GM23248 (cell line): ENCODE measurements around the gene MYOD1. TPM values are rescaled to one million over a fixed set of nuclear protein-coding genes. Genes with fewer than 3 reads are reported as not detected.
A peak's percentile ranks its signal among the peaks of the same experiment; 100 is the strongest.

ENCODE experiments used
- DNase-seq: peaks from one replicate; pipeline ENCODE4 v3.0.0-alpha.2; 2015
- H2AFZ ChIP-seq: fragments of 200-600 bp; sonication (generic); 2 replicates; pipeline ENCODE4 v1.6.1; 2016; ENCODE audit warnings: antibody characterized with exemption
- H3F3A ChIP-seq: fragments of 200-600 bp; sonication (generic); 2 replicates; pipeline ENCODE4 v1.6.1; 2016; ENCODE audit warnings: mild to moderate bottlenecking, antibody characterized with exemption, mixed run types; ENCODE audit not compliant: insufficient read depth
- H3K27ac ChIP-seq: fragments of 200-600 bp; sonication (generic); 2 replicates; pipeline ENCODE4 v1.5.1; 2016; ENCODE audit warnings: mild to moderate bottlenecking
- H3K27me3 ChIP-seq: fragments of 200-600 bp; sonication (generic); replicated peaks from 2 replicates; pipeline ENCODE4 v1.6.1; 2016; ENCODE audit warnings: mild to moderate bottlenecking; ENCODE audit not compliant: insufficient read depth
- H3K36me3 ChIP-seq: fragments of 200-600 bp; sonication (generic); 2 replicates; pipeline ENCODE4 v1.6.1; 2016; ENCODE audit warnings: low read depth, mild to moderate bottlenecking
- H3K4me1 ChIP-seq: fragments of 200-600 bp; sonication (generic); 2 replicates; pipeline ENCODE4 v1.6.1; 2016; ENCODE audit warnings: mild to moderate bottlenecking; ENCODE audit not compliant: insufficient read depth
- H3K4me2 ChIP-seq: fragments of 200-600 bp; sonication (generic); one replicate; pipeline ENCODE4 v1.6.1; 2016; ENCODE audit warnings: mild to moderate bottlenecking; ENCODE audit not compliant: unreplicated experiment
- H3K4me3 ChIP-seq: fragments of 200-600 bp; sonication (generic); 2 replicates; pipeline ENCODE4 v1.5.1; 2016; ENCODE audit warnings: mild to moderate bottlenecking
- H3K79me2 ChIP-seq: fragments of 200-600 bp; sonication (generic); 2 replicates; pipeline ENCODE4 v1.6.1; 2016; ENCODE audit warnings: mild to moderate bottlenecking; ENCODE audit not compliant: insufficient read depth
- H3K9ac ChIP-seq: fragments of 200-600 bp; sonication (generic); 2 replicates; pipeline ENCODE4 v1.6.1; 2016; ENCODE audit warnings: mild to moderate bottlenecking
- H3K9me2 ChIP-seq: fragments of 200-600 bp; sonication (generic); 2 replicates; pipeline ENCODE4 v1.6.1; 2016; ENCODE audit warnings: mixed run types, mild to moderate bottlenecking, moderate library complexity; ENCODE audit not compliant: insufficient read depth
- H3K9me3 ChIP-seq: fragments of 200-600 bp; sonication (generic); one replicate; pipeline ENCODE4 v1.6.1; 2017; ENCODE audit warnings: low read depth
- H4K20me1 ChIP-seq: fragments of 200-600 bp; sonication (generic); 2 replicates; pipeline ENCODE4 v1.6.0; 2016; ENCODE audit not compliant: insufficient read depth
- EZH2 ChIP-seq: fragments of 200-600 bp; sonication (generic); IDR thresholded peaks from 2 replicates; pipeline ENCODE4 v1.6.1; 2018; ENCODE audit warnings: antibody characterized with exemption, mild to moderate bottlenecking; ENCODE audit not compliant: insufficient read depth, poor library complexity, severe bottlenecking
- EZH2phosphoT487 ChIP-seq: fragments of 200-600 bp; sonication (generic); IDR thresholded peaks from 2 replicates; pipeline ENCODE4 v1.6.1; 2018; ENCODE audit warnings: antibody characterized with exemption, moderate library complexity, mild to moderate bottlenecking, low read depth; ENCODE audit not compliant: insufficient read depth
- WGBS, 2 experiments: methylation state at CpG; one replicate each; pipeline ENCODE4 v1.1.6; 2015 to 2017; ENCODE audit warnings: low lambda C conversion rate in 2 of 2, low coverage in 1 of 2; ENCODE audit errors: missing lambda C conversion rate in 2 of 2; 5-methylcytosine and 5-hydroxymethylcytosine counted together
- in situ Hi-C: fragments of 300-500 bp; cut with MboI; formaldehyde crosslinking; loops from 2 replicates; pipeline ENCODE4 v1.15.0; 2020
- polyA plus RNA-seq: library from polyadenylated mRNA; unstranded; fragments of >200 nt; fragmentation: Nextera tagmentation; extraction: Ambion mirVana; gene quantifications from 2 replicates; pipeline ENCODE4 v1.2.1, GENCODE V29; 2016
- total RNA-seq: library from RNA; depleted of rRNA; stranded (reverse); fragments of >200 nt; shearing (Covaris generic); gene quantifications from 2 replicates; pipeline ENCODE4 v1.2.3, GENCODE V29; 2014

MYOD1 gene
- total and polyA plus RNA-seq, 2 experiments from 2014 or later: not detected

DNA sequence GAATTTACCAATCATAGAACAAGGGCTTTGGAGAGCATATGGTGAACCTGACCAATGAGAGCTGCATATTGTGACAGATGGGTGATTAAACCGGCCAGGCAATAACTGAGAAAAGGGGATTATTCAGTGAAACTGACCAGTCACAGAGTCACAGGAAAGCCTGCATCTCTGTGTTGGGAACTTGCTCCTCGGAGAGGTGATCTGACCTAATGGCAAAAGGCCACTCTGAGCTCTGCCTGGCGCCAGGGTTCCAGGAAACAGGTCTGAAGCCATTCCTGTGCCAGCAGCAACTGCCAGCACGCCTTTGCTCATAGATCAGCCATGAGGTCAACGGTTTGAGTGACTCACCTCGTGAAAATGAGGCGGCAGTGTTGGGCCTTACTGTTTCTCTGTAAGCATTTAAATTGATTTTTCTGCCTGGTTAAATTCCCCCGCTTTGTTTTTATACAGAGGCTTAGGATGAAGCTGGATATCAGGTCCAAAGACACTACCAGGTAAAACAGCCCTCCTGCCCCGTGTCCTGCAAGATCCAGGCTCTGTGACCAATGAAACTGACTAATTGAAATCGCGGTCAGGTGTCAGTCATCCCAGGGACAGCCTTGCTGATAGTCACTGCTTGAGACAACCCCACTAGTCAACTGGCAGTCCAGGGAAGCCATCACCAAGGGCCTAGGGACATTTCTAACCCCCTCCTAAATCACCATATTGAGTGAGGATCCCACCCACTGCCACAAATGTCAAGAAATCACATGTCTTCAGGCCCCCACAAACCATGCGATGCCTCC, 35.8 kb upstream of the MYOD1 start:
- Histone ChIP-seq H3K4me3 (no peak overlapping the region), H3F3A (no peaks in the 10 kb centered on the region), H3K79me2 (no peaks in the 10 kb centered on the region), H3K4me2 (no peak overlapping the region), H3K9me3 (no peaks in the 10 kb centered on the region), H3K27me3 (peaks cover 11% of the 10 kb centered on the region; the same call in 1 of the 2 replicates), H3K27ac (no peak overlapping the region), H3K9me2 (no peaks in the 10 kb centered on the region), H2AFZ (no peak overlapping the region), H4K20me1 (no peaks in the 10 kb centered on the region), H3K36me3 (no peaks in the 10 kb centered on the region), H3K4me1 (no peaks in the 10 kb centered on the region), H3K9ac (no peak overlapping the region)
- in situ Hi-C loops: no loop called here
- peak; percentile 48 for DNase-seq
- WGBS, 2 experiments: 57 to 59% methylated on average over 12 of the region's 12 CpGs
- TF ChIP-seq EZH2: no peak
- no peak for TF ChIP-seq EZH2phosphoT487

- Histone ChIP-seq H2AFZ (no peak overlapping the region), H3K9ac (no peak overlapping the region), H3K9me3 (no peaks in the 10 kb centered on the region), H3K79me2 (no peaks in the 10 kb centered on the region), H3K27ac (no peak overlapping the region), H3K27me3 (peaks cover 1% of the 10 kb centered on the region; the same call in 1 of the 2 replicates), H3K9me2 (no peaks in the 10 kb centered on the region), H3F3A (no peaks in the 10 kb centered on the region), H3K4me2 (no peak overlapping the region), H3K4me3 (no peak overlapping the region), H3K4me1 (no peaks in the 10 kb centered on the region), H3K36me3 (no peaks in the 10 kb centered on the region), H4K20me1 (no peaks in the 10 kb centered on the region)
- DNase-seq: no peak
- in situ Hi-C loops: no loop called here
- TF ChIP-seq EZH2 (no peak), EZH2phosphoT487 (no peak)
- 52 to 54% methylated on average over 5 of the region's 5 CpGs for WGBS, 2 experiments
Observed at GRCh38 chr11:17684550-17684949, 34.8 kb upstream of the MYOD1 start.

- Histone ChIP-seq H3F3A (no peaks in the 10 kb centered on the region), H3K36me3 (no peaks in the 10 kb centered on the region), H4K20me1 (no peaks in the 10 kb centered on the region), H2AFZ (no peak overlapping the region), H3K9me3 (no peaks in the 10 kb centered on the region), H3K9ac (no peak overlapping the region), H3K4me1 (no peaks in the 10 kb centered on the region), H3K79me2 (no peaks in the 10 kb centered on the region), H3K4me3 (no peak overlapping the region), H3K27me3 (peaks cover 5% of the 10 kb centered on the region; the same call in 1 of the 2 replicates), H3K27ac (no peak overlapping the region), H3K4me2 (no peak overlapping the region), H3K9me2 (no peaks in the 10 kb centered on the region)
- DNase-seq: no peak
- in situ Hi-C loops: no loop called here
- no peak for TF ChIP-seq EZH2phosphoT487
- no peak for TF ChIP-seq EZH2
- 5% methylated on average over 8 of the region's 8 CpGs for WGBS, 2 experiments
Observed at GRCh38 chr11:17686231-17686980, 33.0 kb upstream of the MYOD1 start.

GRCh38 chr11:17687946-17688670, 31.3 kb upstream of the MYOD1 start:
- Histone ChIP-seq H3K9me2 (no peaks in the 10 kb centered on the region), H3K9ac (no peak overlapping the region), H3K27me3 (peaks cover 20% of the 10 kb centered on the region; the same call in 1 of the 2 replicates), H3K36me3 (no peaks in the 10 kb centered on the region), H3K4me2 (no peak overlapping the region), H3K9me3 (no peaks in the 10 kb centered on the region), H3K4me3 (no peak overlapping the region), H3F3A (no peaks in the 10 kb centered on the region), H3K4me1 (no peaks in the 10 kb centered on the region), H4K20me1 (no peaks in the 10 kb centered on the region), H3K79me2 (no peaks in the 10 kb centered on the region), H3K27ac (no peak overlapping the region), H2AFZ (no peak overlapping the region)
- in situ Hi-C loops: no loop called here
- no peak for DNase-seq
- 49 to 51% methylated on average over 16 to 18 of the region's 18 CpGs for WGBS, 2 experiments
- no peak for TF ChIP-seq EZH2
- TF ChIP-seq EZH2phosphoT487: no peak
